Right hindlimb (tissue), 1 donor: ENCODE data around the gene SEC11A.
A peak's percentile ranks its signal among the peaks of the same experiment; 100 is the strongest.

Experiments used
- DNase-seq: peaks from one replicate; pipeline ENCODE4 v3.0.0-alpha.2; 2018

Gene SEC11A

GRCh38 chr15:84634228-84634837 is 81.6 kb downstream of the SEC11A start:
- DNase-seq: no peak

- DNase-seq: peak; percentile 87
Measured at GRCh38 chr15:84633311-84634227, 82.4 kb downstream of the SEC11A start.

- no peak for DNase-seq
Measured at GRCh38 chr15:84631706-84632272, 84.2 kb downstream of the SEC11A start.

GRCh38 chr15:84629033-84629432 is 86.9 kb downstream of the SEC11A start:
- no peak for DNase-seq

- DNase-seq: no peak
Measured at GRCh38 chr15:84625123-84625522, 90.8 kb downstream of the SEC11A start.

- no peak for DNase-seq
Measured at GRCh38 chr15:84624359-84624758, 91.6 kb downstream of the SEC11A start.

GRCh38 chr15:84621358-84621979 is 94.5 kb downstream of the SEC11A start:
- DNase-seq: no peak

GRCh38 chr15:84620626-84621025 is 95.3 kb downstream of the SEC11A start:
- DNase-seq: no peak
